Cardiac muscle cell (in vitro differentiated cells and primary cell): ENCODE results near the gene ATP11A. TPM values are rescaled to one million over a fixed set of nuclear protein-coding genes. Genes with fewer than 3 reads are reported as not detected.

Experiments used
- DNase-seq, 2 donors: peaks; one replicate each; pipeline versions ENCODE4 v3.0.0 to v3.0.0-alpha.2; 2010 to 2017; ENCODE audit warnings: low read depth in 1 of 2, low spot score in 1 of 2
- H3K27ac ChIP-seq: fragments of 200-600 bp; sonication (generic); 2 replicates; pipeline ENCODE4 v1.5.1; 2016
- H3K27me3 ChIP-seq: fragments of 200-600 bp; sonication (generic); 2 replicates; pipeline ENCODE4 v1.6.0; 2016; ENCODE audit warnings: control low read depth
- H3K36me3 ChIP-seq: fragments of 200-600 bp; sonication (generic); 2 replicates; pipeline ENCODE4 v1.5.1; 2016; ENCODE audit warnings: control low read depth
- H3K4me1 ChIP-seq: fragments of 200-600 bp; sonication (generic); 2 replicates; pipeline ENCODE4 v1.8.1; 2017; ENCODE audit warnings: low read depth, mild to moderate bottlenecking, mixed run types
- H3K4me3 ChIP-seq: fragments of 200-600 bp; sonication (generic); 2 replicates; pipeline ENCODE4 v1.5.1; 2016; ENCODE audit warnings: mild to moderate bottlenecking
- H3K9me3 ChIP-seq: fragments of 200-600 bp; sonication (generic); 2 replicates; pipeline ENCODE4 v1.5.1; 2017; ENCODE audit warnings: low read depth, mild to moderate bottlenecking, control low read depth
- polyA plus RNA-seq: library from polyadenylated mRNA; unstranded; fragments of >200 nt; fragmentation: Nextera tagmentation; extraction: Ambion mirVana; gene quantifications from 2 replicates; pipeline ENCODE4 v1.2.1, GENCODE V29; 2016
- total RNA-seq: library from RNA; depleted of rRNA; stranded (reverse); fragments of >200 nt; gene quantifications from 2 replicates; pipeline ENCODE4 v1.2.3, GENCODE V29; 2016
- TF ChIP-seq, protein P1 (sequence below): IDR thresholded peaks from 2 replicates; pipeline ENCODE4 v1.5.1; 2012; ENCODE audit warnings: low read depth, mild to moderate bottlenecking, low read length

Gene ATP11A
- total and polyA plus RNA-seq, 2 experiments from 2014 or later: 38.0 to 42.9 TPM

DNA sequence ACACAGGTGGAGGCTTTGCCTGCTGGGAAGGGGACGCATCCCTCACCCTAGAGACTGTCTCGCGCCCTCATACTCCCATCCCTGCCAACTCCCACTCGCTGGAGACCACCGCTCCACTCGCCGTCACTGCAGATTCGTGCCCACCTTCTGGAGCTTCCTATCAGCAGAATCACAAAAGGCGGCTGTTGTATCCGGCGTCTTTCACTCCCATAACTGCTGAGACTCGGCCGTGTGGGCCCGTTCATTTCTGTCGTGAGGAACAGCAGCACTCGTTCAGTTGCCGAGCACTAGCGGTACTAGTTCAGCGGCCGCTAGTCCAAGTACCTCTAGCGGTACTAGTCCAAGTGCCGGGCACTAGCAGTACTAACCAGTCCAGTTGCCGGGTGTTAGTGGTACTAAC, 154.6 kb downstream of the ATP11A start:
- Histone ChIP-seq H3K4me1 (no peaks in the 10 kb centered on the region), H3K9me3 (no peaks in the 10 kb centered on the region), H3K4me3 (no peak overlapping the region), H3K36me3 (peaks cover 24% of the 10 kb centered on the region), H3K27me3 (no peaks in the 10 kb centered on the region), H3K27ac (no peak overlapping the region)
- TF ChIP-seq, protein P1, sequence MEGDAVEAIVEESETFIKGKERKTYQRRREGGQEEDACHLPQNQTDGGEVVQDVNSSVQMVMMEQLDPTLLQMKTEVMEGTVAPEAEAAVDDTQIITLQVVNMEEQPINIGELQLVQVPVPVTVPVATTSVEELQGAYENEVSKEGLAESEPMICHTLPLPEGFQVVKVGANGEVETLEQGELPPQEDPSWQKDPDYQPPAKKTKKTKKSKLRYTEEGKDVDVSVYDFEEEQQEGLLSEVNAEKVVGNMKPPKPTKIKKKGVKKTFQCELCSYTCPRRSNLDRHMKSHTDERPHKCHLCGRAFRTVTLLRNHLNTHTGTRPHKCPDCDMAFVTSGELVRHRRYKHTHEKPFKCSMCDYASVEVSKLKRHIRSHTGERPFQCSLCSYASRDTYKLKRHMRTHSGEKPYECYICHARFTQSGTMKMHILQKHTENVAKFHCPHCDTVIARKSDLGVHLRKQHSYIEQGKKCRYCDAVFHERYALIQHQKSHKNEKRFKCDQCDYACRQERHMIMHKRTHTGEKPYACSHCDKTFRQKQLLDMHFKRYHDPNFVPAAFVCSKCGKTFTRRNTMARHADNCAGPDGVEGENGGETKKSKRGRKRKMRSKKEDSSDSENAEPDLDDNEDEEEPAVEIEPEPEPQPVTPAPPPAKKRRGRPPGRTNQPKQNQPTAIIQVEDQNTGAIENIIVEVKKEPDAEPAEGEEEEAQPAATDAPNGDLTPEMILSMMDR: no peak
- no peak for DNase-seq

DNA sequence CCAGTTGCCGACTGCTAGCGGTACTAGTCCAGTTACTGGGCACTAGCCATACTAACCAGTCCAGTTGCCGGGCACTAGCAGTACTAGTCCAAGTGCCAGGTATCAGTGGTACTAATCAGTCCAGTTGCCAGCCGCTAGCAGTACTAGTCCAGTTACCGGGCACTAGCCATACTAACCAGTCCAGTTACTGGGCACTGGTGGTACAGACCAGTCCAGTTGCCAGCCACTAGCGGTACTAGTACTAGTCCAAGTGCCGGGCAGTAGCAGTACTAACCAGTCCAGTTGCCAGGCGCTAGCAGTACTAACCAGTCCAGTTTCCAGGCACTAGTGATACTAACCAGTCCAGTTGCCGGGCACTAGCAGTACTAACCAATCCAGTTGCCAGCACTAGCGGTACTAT, 155.0 kb downstream of the ATP11A start:
- H3K36me3 ChIP-seq: peaks cover 21% of the 10 kb centered on the region
- H3K27me3 ChIP-seq: no peaks in the 10 kb centered on the region
- no peaks in the 10 kb centered on the region for H3K4me1 ChIP-seq
- H3K4me3 ChIP-seq: no peak overlapping the region
- TF ChIP-seq, protein P1: no peak
- DNase-seq: no peak
- no peak overlapping the region for H3K27ac ChIP-seq
- H3K9me3 ChIP-seq: no peaks in the 10 kb centered on the region

DNA sequence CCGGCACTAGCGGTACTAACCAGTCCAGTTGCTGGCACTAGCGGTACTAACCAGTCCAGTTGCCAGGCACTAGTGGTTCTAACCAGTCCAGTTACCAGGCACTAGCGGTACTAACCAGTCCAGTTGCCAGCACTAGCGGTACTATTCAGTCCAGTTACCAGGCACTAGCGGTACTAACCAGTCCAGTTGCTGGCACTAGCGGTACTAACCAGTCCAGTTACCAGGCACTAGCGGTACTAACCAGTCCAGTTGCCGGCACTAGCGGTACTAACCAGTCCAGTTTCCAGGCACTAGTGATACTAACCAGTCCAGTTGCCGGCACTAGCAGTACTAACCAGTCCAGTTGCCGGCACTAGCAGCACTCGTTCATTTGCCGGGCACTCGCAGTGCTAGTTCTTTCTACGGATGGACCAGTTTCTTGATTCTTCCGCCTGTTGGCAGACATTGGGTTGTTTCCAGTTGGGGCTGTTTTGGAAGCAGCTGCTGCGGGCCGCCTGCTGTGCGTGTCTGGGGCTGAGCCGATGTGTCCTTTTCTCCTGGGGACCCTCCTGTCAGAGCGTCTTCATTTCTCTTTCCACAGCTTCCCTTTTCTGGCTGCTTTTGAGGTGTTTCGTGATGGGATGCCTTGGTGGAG, 155.8 kb downstream of the ATP11A start:
- Histone ChIP-seq H3K36me3 (peaks cover 22% of the 10 kb centered on the region), H3K27me3 (no peaks in the 10 kb centered on the region), H3K4me3 (no peak overlapping the region), H3K4me1 (no peaks in the 10 kb centered on the region), H3K27ac (no peak overlapping the region), H3K9me3 (no peaks in the 10 kb centered on the region)
- TF ChIP-seq, protein P1: no peak
- no peak for DNase-seq

DNA sequence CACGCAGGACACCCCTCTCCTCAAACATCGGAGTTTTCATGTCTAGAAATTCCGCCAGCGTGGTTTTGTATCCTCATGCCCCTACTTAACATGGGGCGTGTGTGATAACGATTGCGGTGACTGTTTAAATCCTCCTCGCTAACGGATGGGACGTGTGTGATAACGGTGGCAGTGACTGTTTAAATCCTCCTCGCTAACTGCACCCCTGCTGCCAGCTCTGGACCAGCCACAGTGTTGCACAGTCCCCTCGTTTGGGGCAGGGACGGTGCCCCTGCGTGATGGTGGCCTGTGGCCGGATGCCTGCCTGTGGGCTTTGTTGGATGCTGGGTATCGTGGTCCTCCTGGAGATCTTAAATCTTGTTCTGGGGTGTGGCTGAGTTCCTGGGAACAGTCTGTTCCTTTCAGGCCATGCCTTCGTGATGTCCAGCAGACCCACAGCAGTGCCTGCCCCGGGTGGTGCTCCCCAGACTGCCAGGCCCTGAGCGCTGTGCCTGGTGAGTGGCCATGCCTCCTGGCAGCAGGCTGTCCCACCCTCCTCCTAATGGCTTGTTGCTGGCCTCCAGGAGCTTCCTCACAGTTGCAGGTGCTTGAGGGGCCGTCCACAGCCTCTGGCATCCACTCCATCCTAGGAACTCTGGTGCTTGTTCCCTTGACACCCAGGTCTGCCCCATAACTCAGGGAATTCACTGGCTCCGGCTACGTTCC, 156.7 kb downstream of the ATP11A start:
- Histone ChIP-seq H3K27ac (no peak overlapping the region), H3K9me3 (no peaks in the 10 kb centered on the region), H3K4me1 (no peaks in the 10 kb centered on the region), H3K4me3 (no peak overlapping the region), H3K27me3 (no peaks in the 10 kb centered on the region), H3K36me3 (peaks cover 27% of the 10 kb centered on the region)
- DNase-seq: no peak
- TF ChIP-seq, protein P1: no peak

DNA sequence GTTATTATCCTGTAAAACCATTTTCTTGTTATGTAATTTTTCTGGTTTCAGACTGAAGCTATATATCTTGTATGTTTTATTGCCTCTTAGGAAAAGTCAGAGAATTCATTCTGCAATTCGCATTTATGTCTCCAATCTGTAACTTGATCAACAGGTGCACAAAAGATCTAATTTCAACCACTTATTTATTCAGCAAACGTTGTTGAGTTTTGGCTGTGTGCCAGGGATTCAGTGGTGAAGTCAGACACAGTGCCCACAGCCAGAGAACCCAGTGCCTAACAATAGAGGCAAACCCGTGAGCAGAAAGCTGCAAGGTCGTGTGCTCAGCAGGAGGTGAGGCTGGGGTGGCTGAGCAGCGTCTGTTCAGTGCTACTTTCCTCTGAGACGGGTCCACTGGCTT, 159.7 kb downstream of the ATP11A start:
- H3K27me3 ChIP-seq: no peaks in the 10 kb centered on the region
- no peaks in the 10 kb centered on the region for H3K4me1 ChIP-seq
- H3K9me3 ChIP-seq: no peaks in the 10 kb centered on the region
- peaks cover 34% of the 10 kb centered on the region for H3K36me3 ChIP-seq
- H3K27ac ChIP-seq: no peak overlapping the region
- TF ChIP-seq, protein P1: no peak
- no peak overlapping the region for H3K4me3 ChIP-seq
- no peak for DNase-seq
